GM19455 (cell line): Measurements from ENCODE around the gene SAFB.

ENCODE experiments used
- ATAC-seq: cut with Tn5 transposase; IDR thresholded peaks from one replicate; pipeline ENCODE4 v1.9.1; 2021; ENCODE audit not compliant: unreplicated experiment

SAFB gene

GRCh38 chr19:5664515-5664914 is 41.6 kb downstream of the SAFB start:
- no peak for ATAC-seq

- ATAC-seq: no peak
These were observed 43.1 kb downstream of the SAFB start for GRCh38 chr19:5665781-5666513.

DNA sequence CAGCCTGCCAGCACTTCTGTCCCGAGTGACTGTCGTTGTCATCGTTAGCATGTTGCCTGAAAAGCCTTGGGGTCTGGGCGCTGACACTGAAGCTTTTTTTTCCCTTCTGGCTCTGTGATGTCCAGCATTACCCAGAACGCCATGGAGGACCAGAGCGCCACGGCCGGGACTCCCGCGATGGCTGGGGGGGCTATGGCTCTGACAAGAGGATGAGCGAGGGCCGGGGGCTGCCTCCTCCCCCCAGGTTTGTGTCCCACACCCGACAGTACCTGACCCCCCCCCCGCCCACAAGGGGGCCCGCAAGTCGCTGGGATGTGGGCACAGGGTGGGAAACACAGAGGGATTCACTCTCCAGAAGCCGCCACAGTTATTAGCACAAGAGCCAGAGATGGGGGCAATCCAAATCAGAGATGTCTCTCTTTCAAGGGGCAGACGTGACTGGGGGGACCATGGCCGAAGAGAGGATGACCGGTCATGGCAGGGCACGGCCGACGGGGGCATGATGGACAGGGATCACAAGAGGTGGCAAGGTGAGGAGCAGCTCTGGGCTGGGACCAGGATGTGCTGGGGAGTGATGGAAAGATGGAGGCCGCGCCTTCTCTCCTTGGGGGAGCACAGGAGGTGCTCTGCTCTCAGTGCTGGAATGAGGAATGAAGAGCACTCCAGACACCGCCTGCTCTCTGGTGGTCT is 44.2 kb downstream of the SAFB start:
- no peak for ATAC-seq

DNA sequence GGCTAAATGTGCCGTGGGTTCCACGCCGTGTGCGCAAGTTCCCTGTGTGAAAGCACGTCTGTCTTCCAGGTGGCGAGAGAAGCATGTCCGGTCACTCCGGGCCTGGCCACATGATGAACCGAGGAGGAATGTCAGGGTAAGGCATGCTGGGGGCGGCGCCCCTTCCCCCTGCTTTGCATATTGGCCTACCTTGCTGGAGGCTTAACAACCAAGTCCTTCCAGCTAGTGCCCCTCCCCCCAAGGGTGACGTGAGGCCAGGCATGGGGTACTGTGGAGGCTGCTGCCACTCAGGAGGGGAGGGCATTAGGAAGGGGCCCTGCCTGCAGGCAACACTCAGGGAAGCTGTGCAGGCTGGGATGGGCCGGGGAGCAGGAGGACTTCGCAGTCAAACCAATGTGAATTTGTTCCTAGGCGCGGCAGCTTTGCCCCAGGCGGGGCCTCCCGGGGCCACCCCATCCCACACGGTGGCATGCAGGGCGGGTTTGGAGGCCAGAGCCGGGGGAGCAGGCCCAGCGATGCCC is 44.9 kb downstream of the SAFB start:
- no peak for ATAC-seq

DNA sequence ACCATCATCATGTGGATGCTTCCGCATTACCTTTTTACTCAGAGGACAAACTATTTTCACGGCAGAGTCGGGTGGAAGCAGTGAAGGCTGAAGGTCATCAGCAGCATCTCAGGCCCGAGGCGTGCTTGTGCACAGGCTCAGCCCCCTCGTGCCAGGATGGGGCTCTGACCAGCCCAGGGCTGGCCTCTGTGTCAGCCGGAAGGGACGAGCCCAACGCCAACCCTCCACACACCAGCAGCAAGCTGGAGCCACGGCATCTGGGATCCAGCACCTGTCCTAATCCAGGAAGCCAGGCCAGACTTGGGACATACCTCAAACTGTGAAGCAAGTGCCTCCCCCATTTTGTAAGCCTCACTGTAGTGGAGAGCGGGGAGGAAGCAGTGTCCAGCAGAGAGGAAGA is 46.3 kb downstream of the SAFB start:
- no peak for ATAC-seq

DNA sequence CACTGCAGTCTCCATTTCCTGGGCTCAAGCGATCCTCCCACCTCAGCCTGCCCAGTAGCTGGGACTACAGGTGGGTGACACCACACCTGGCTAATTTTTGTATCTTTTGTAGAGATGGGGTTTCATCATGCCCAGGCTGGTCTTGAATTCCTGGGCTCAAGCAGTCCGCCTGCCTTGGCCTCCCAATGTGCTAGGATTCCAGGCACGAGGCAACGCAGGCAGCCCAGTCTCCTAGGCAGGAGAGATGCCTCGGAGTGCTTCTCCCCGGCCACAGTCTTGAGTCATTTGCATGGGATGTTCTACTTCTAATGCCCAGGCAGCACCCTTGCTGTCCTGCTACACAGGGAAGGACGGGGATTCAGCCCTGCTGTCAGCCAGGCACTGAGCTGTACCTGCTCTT is 48.7 kb downstream of the SAFB start:
- no peak for ATAC-seq

- ATAC-seq: no peak
These were observed 50.0 kb downstream of the SAFB start for GRCh38 chr19:5672708-5673459.

DNA sequence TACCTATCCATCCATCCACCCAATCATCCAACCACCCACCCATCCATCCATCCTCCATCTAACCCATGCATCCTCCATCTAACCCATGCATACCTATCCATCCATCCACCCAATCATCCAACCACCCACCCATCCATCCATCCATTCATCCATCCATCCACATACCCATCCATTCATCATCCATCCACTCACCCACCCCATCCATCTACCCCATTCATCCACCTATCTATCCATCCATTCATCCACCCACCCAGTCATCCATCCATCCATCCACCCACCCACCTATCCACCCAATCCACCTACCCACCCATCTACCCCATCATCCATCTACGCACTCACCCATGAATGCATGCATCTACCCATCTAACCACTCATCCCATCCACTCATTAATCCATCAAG is 50.9 kb downstream of the SAFB start:
- ATAC-seq: no peak

DNA sequence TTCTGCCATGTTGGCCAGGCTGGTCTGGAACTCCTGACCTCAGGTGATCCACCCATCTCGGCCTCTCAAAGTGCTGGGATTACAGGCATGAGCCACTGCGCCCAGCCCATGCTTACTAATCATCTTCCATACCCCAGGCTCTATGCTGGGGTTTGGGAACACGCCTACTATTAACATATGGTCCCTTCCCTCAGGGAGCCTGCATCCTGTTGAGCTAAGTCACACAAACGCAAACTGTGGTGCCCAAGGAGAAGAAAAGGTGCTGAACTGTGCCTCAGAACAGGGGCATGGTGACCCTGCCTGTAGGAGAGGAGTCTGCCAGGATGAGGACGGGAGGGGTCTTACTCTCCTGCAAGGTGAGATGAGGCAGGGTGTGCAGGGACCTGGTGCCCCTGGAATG is 51.8 kb downstream of the SAFB start:
- no peak for ATAC-seq

- no peak for ATAC-seq
These were observed 53.4 kb downstream of the SAFB start for GRCh38 chr19:5676105-5676771.

- no peak for ATAC-seq
These were observed 53.9 kb downstream of the SAFB start for GRCh38 chr19:5676772-5677105.

DNA sequence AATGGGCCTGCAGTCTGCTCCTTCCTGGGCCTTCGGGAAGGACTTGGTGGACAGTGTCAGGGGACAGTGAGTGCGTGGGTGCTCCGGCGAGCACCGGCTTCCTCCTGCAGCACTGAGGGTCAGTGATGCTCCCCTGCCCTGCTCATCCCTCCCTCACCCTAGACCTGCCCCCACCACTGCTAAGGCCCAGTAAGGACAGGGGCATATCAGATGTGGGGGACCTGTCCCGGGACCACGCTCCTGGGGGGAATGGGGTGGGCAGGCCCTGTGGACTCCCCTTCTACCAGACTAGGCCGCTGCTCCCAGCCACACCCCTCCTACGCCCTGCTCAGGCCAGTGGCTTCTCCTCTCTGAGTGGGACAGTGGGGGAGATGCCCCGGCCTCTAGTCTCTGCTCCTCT is 54.3 kb downstream of the SAFB start:
- ATAC-seq: no peak

- no peak for ATAC-seq
These were observed 54.7 kb downstream of the SAFB start for GRCh38 chr19:5677580-5677979.

DNA sequence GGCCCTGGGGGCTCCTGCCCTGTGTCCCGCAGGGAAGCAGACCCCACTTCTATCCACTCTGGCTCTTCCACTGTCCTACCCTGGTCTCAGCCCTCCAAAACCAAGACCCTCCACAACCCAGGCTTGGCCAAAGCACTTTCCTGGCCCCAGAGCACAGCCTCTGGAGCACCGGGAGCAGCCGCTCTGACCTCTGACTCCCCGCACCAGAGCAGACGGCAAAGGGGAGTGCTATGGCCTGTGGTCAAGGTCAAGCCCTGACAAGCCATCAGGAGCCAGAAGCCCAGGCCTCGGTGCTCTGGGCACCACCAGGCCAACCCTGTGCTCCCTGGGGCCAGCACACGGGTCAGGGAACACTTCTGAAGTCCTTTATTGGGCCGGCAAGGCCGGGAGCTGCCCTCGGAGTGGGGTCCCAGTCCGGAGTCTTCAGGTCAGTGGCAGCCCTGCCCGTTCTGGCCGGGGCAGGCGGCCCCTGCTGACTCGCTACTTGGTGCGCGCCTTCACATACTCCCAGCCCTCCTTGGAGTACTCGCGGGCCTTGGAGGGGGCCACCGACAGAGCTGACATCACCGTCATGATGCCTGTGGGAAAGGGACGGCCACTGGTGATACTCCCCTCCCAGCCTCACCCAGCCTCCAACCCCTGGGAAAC is 55.3 kb downstream of the SAFB start:
- no peak for ATAC-seq

GRCh38 chr19:5679289-5680083 is 56.6 kb downstream of the SAFB start:
- no peak for ATAC-seq

GRCh38 chr19:5680084-5680436 is 57.2 kb downstream of the SAFB start:
- no peak for ATAC-seq

DNA sequence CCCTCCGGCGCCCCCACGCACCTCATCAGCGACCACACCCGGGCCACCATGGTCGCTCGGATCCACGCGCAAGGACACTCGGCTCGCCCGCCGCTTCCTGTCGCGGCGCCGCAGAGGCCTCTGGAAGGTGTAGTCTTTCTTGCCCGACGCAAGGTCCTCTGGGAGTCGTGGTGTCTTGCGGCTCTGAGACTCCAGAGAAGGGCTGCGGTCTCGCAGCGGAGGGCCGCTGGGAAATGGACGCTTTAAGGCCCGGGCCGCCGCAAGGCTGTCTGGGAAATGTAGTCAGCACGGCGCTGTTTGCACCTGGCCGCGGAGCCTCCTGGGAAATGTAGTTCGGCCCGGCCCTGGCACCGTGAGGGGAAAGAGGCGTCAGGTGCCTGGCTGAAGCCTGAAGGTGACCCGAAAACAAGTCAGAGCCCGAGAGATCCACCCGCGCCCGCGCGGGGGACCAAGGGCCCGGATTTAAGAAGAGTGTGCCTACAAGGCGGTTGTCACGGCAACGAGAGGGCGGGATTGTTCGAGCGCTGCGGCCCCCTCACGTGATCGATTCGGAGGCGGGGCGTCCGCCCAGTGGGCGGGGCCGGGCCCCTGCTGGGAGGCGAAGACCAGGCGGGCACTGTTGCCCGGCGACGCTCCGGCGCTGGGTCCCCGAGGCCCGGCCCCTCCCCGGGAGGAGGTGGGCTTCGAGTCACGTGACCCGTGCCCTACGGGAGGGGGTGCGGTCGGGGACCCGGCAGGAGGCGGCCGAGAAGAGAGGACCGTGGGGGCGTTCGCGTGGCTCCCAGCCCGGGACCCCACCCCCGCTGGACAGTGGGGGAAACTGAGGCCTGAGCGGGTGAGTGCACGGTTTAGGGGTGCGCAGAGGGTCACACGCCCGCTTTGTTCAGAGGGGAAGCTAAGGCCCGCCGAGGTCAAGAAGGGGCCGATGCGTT is 57.8 kb downstream of the SAFB start, which contains the start of the genes HSD11B1L and MICOS13:
Gene HSD11B1L, plus strand, starts transcription at position 591 of the 932 bp plus-strand sequence. CDS start 3,806 bp downstream, outside the sequence.
Gene MICOS13, minus strand, starts transcription at position 80 of the 932 bp plus-strand sequence. Its CDS starts 30 bp downstream, at position 50.
- peak; percentile 76 for ATAC-seq

GRCh38 chr19:5681391-5682106 is 58.7 kb downstream of the SAFB start:
- ATAC-seq: no peak
